ENCODE measurements around the gene CDK9.

CDK9 gene

DNA sequence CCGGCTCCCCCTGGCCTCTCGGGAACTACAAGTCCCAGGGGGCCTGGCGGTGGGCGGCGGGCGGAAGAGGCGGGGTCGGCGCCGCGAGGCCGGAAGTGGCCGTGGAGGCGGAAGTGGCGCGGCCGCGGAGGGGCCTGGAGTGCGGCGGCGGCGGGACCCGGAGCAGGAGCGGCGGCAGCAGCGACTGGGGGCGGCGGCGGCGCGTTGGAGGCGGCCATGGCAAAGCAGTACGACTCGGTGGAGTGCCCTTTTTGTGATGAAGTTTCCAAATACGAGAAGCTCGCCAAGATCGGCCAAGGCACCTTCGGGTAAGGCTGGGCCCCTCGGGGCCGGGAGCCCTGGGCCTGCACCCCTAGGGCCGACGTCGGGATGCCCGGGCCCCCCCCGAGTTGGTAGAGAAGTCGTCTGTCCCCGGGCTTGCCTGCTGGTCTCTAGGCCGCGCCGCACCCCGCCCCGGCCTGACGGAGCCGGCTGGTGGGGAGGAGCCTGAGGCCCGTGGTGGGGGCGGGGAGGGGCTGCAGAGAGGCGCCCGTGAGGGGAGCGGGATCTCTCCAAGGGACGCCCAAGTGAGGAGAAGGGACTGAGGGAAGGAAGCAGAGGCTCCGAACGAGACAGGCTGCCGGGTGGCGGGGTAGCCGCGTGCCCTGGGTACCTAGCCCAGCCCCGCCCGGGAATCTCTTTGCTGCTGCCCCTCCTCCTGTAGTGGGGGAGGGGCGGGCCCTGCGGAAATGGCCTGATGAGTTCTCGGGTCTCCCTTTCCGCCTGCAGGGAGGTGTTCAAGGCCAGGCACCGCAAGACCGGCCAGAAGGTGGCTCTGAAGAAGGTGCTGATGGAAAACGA lies at the start of gene CDK9:
Gene CDK9 (plus strand): TSS at position 102 of the 840 bp plus-strand sequence. CDS start 115 bp downstream, at position 217.
- TF ChIP-seq, protein P1, sequence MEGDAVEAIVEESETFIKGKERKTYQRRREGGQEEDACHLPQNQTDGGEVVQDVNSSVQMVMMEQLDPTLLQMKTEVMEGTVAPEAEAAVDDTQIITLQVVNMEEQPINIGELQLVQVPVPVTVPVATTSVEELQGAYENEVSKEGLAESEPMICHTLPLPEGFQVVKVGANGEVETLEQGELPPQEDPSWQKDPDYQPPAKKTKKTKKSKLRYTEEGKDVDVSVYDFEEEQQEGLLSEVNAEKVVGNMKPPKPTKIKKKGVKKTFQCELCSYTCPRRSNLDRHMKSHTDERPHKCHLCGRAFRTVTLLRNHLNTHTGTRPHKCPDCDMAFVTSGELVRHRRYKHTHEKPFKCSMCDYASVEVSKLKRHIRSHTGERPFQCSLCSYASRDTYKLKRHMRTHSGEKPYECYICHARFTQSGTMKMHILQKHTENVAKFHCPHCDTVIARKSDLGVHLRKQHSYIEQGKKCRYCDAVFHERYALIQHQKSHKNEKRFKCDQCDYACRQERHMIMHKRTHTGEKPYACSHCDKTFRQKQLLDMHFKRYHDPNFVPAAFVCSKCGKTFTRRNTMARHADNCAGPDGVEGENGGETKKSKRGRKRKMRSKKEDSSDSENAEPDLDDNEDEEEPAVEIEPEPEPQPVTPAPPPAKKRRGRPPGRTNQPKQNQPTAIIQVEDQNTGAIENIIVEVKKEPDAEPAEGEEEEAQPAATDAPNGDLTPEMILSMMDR (IDR thresholded peaks at IDR 0.05) = no peak

DNA sequence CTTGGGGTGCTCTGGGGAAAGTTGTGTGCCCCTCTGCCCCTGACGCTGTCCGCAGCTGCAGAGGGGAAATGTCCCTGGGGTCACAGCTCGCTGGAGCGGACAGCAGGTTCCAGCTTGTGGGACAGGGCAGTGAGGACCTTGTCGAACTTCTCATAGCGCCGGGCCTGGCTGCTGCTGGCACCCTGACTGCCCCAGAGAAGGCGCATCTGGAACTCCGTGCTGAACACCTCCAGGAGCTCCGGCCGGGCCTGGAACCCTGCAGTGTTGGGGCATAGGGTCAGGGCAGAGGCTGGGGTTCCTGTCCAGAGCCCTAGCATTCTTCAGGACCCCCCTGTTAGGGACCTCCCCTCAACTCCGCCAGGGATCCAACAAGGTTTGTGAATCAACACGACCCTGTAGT lies 47.2 kb upstream of the CDK9 start:
- TF ChIP-seq, protein P1 (IDR thresholded peaks at IDR 0.05) = no peak

DNA sequence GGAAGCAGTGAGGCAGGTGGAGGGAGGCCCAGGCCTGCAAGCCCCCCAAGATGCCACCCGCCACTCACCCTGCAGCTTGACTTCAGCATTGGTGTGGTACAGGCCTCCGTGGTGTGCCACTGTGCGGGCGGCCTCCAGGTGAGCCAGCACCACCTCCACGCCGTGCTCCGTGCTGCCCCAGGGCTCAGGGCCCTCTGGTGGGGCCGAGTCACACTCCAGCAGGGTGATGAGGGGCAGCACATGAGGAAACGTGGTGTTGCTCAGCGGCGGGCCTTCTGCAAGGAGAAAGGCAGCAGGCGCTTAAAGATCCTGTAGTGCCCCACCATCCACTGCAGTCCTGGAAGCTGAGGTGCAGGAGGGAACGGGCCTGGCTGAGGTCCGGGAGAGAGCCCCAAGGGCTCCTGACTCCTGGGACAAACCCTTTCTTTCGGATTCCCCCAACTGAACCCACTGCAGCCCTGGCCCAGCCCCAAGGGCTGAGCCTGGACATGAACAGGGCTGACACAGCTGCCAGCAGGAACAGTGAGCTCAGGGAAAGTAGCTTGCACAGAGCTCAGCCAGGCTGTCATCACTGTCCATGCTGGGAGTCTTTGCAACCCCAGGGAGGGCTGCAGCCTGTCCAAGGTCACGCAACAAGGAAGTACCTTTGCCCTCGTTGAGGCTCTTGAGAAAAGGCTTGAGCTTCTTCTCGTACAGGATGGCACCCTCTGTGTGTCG lies 46.1 kb upstream of the CDK9 start:
- TF ChIP-seq, protein P1 (IDR thresholded peaks at IDR 0.05) = no peak

DNA sequence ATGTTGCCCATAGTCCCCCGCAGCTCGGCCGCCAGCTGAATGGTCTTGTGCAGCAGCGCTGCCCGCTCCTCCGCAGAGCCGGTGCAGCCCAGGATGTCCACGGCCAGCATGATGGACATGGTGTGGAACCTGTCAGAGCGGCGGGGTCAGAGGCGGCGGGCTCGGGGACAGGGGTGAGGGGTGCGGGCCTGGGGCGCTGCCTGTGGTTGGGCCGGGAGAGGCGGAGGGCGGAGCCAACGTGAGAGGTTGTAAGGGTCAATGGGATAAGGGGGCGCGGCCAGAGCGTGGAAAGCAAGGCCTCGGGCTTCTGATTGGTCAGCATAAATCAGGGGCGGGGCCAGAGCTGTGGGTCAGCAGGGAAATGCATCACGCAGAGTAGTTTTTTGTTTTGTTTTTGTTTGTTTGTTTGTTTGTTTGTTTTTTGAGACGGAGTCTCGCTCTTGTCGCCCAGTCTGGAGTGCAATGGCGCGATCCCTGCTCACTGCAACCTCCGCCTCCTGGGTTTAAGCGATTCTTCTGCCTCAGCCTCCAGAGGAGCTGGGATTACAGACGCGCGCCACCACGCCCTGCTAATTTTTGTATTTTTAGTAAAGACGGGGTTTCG lies 43.9 kb upstream of the CDK9 start:
- TF ChIP-seq, protein P1 (IDR thresholded peaks at IDR 0.05) = no peak

DNA sequence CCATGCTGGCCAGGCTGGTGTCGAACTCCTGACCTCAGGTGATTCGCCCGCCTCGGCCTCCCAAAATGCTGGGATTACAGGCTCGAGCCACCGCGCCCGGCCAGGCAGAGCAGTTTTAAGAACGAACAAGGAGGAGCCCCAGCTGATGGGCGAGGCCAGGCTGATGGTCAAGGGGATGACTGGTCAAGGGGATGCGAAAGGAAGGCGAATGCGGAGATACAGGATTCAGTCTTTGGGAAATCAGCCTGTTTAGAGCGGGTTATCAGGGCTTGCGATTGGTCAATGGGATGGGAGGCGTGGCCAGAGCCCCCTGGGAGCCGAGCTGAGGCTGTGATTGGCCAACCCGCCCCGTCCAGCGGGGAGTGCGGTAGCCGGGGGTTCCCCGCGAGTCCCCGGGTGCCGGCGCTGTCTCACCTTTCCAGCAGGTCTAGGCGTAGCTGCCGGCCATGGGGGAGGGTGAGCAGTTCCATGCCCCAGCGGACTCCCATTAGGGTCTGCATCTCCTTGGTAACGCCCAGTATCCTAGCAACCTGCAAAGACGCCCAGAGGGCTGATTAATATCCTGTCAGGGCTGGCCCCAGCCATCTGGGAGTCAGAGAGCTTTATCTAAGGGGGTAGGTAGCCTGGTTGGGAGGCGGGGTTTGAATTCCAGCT lies 43.3 kb upstream of the CDK9 start:
- TF ChIP-seq, protein P1 (IDR thresholded peaks at IDR 0.05) = no peak

DNA sequence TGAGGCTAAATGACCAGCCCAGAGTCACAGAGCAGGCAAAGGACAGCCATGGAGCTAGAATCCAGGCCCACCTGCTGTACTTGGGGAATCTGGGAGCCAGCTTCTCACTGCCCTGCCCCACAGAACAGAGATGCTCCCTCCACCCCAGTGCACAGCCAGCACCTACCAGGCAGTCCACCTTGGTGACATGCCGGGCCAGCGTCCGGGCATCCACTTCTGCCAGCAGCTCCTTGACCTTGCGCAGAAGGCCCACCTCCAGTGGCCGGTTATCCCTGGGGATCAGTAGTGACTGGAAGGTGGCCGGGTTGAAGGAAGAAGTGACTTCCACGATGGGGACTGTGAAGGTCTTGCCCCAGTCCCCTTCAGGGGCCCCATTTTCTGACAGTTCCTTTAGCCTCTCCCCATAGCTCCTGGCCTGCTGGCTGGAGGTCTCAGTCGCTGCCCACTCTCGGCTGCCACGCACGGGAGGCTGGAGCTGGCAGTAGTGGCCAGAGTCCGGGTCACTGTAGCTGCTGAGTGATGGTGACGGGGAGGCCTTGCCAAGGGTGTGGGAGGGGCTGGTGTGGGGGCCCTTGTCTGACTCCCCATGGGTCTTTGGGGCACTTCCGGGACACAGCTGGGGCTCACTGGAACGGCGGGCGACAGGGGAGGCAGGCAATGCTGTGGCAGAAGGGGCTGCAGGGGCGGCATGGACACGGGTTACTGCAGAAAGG lies 41.3 kb upstream of the CDK9 start:
- TF ChIP-seq, protein P1 (IDR thresholded peaks at IDR 0.05) = no peak

Measured in LNCAP (cell line).